Measurements from ENCODE around the gene CDC42BPA.
A peak's percentile ranks its signal among the peaks of the same experiment; 100 is the strongest.

CDC42BPA gene

GRCh38 chr1:227333423-227333822 is 15.1 kb upstream of the CDC42BPA start:
- no peak for DNase-seq (ENCODE audit: low spot score)

- no peak for DNase-seq (ENCODE audit: low spot score)
These were observed 12.2 kb upstream of the CDC42BPA start for GRCh38 chr1:227330279-227331076.

DNA sequence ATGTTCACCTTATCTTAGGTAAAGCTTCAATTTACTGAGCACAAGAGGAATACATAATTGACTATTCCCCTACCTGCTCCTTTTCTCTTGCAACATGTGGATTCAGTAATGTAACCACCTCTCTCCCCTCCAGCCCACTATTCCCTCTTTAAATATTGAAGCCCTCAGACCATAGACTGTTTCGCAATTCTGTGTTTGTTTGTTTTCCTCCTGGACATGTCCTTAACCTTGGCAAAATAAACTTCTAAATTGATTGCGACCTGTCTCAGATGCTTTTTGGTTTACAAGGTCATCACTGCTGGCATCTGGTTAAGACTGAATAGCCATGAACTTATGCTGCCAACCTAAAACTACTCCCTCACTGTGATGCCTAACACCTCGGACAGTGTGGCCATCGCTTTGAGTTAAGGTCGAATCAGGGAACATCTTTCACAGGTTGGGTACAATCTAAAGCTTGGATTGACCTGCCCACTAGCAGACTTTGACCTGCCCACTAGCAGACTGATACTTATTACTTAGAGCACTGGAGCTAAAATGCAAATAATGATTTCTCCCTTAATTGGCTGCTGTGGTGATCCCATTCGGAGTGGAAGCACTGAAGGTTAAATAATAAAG is 10.2 kb upstream of the CDC42BPA start:
- DNase-seq (ENCODE audit: low spot score) = no peak

GRCh38 chr1:227325156-227325555 is 6.9 kb upstream of the CDC42BPA start:
- DNase-seq (ENCODE audit: low spot score) = no peak

DNA sequence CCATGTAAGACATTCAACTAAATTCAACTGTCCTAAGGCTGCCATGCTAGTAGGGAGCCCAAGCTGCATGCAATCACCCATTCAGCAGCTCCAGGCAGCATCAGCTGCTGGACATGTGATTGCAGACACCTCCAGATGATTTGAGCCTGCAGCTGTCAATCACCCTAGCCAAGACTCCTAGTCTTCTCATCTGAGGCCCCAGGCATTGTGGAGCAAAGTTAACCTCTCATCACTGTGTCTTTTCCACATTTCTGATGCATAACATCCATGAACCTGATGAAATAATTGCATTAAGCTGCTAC is 5.6 kb upstream of the CDC42BPA start:
- DNase-seq (ENCODE audit: low spot score) = no peak

- DNase-seq (ENCODE audit: low spot score) = no peak
These were observed 5.1 kb upstream of the CDC42BPA start for GRCh38 chr1:227323171-227323966.

- DNase-seq (ENCODE audit: low spot score) = no peak
These were observed 4.1 kb upstream of the CDC42BPA start for GRCh38 chr1:227322376-227322775.

- no peak for DNase-seq (ENCODE audit: low spot score)
These were observed 2.7 kb upstream of the CDC42BPA start for GRCh38 chr1:227321035-227321434.

- no peak for DNase-seq (ENCODE audit: low spot score)
These were observed 2.2 kb upstream of the CDC42BPA start for GRCh38 chr1:227320476-227320875.

GRCh38 chr1:227318853-227319607 is 738 bp upstream of the CDC42BPA start:
- DNase-seq (ENCODE audit: low spot score) = peak; percentile 55

DNA sequence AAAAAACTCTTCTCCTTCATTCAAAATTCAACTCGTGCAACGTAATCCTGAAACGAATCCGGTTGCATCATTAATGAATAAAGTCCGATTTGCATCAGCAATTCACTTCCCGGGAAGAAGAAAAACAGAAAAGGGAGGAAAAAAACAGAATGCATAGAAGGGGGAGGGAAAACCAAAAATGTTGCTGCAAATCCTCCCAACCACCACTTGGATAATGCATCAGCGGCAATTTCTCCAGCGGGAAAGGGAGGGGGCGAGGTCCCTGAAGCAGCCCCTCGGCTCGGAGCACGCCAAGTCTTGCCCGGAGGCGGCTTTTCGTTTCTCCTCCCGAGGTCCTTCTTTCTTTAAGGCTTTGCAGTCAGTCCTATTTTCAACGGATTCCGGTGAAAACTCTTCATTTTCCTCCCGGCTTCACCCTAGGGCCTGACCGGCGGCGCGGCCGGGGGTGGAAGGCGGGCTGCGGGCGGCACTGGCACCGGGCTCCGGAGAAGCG is 723 bp downstream of the CDC42BPA start:
- DNase-seq (ENCODE audit: low spot score) = peak; percentile 73

- no peak for DNase-seq (ENCODE audit: low spot score)
These were observed 1.3 kb downstream of the CDC42BPA start for GRCh38 chr1:227317011-227317451.

- no peak for DNase-seq (ENCODE audit: low spot score)
These were observed 1.8 kb downstream of the CDC42BPA start for GRCh38 chr1:227316456-227316855.

GRCh38 chr1:227315629-227316346 is 2.5 kb downstream of the CDC42BPA start:
- DNase-seq (ENCODE audit: low spot score) = peak; percentile 54

- no peak for DNase-seq (ENCODE audit: low spot score)
These were observed 4.1 kb downstream of the CDC42BPA start for GRCh38 chr1:227314014-227314848.

DNA sequence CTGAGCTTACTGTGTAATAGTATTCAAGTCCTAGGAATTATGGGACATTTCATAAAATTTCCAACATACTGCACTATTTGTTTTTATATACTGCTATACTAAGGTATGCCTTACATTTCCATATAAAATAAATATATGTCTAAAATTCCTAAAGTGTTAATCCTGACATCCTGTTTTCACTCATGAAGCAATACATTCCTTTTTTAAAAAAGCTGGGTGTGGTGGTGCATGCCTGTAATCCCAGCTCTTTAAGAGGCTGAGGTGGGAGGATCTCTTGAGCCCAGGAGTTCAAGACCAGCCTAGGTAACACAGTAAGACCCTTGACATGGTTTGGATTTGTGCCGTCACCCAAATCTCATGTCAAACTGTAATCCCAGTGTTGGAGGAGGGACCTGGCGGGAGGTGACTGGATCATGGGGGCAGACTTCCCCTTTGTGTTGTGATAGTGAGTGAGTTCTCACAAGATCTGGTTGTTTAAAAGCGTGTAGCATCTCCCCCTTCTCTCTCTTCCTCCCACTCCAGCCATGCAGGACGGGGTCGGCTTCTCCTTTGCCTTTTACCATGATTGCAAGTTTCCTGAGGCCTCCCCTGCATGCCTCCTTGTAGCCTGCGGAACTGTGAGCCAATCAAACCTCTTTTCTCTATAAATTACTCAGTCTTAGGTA is 5.8 kb downstream of the CDC42BPA start:
- DNase-seq (ENCODE audit: low spot score) = no peak

- DNase-seq (ENCODE audit: low spot score) = no peak
These were observed 6.8 kb downstream of the CDC42BPA start for GRCh38 chr1:227311389-227312001.

GRCh38 chr1:227308367-227309336 is 9.6 kb downstream of the CDC42BPA start:
- DNase-seq (ENCODE audit: low spot score) = no peak

Measured in HuH-7.5 (cell line).